BJ (cell line): ENCODE measurements around the gene LAPTM4A. TPM values are rescaled to one million over a fixed set of nuclear protein-coding genes. Genes with fewer than 3 reads are reported as not detected.

Experiments
- CTCF ChIA-PET: fragments of 350-600 bp; formaldehyde crosslinking; extraction: SDS; loops from one replicate; lab custom pipeline; 2021; ENCODE audit warnings: antibody characterized with exemption, inconsistent platforms; lab: Yijun Ruan, JAX
- POLR2A ChIA-PET: fragments of 300-600 bp; sonication (Branson Sonifier 250); formaldehyde crosslinking; extraction: SDS; loops from one replicate; lab custom pipeline; 2021; ENCODE audit warnings: antibody characterized with exemption; lab: Charles Lee
- DNase-seq: peaks from one replicate; pipeline ENCODE4 v3.0.0-alpha.2; 2011; ENCODE audit warnings: low read depth
- H3K27me3 ChIP-seq: 2 replicates; pipeline ENCODE4 v1.6.0; 2011; ENCODE audit warnings: low read length; ENCODE audit not compliant: control insufficient read depth, insufficient read depth
- H3K36me3 ChIP-seq: 2 replicates; pipeline ENCODE4 v1.5.1; 2011; ENCODE audit warnings: low read length; ENCODE audit not compliant: control insufficient read depth, insufficient read depth
- H3K4me3 ChIP-seq: 2 replicates; pipeline ENCODE4 v1.5.1; 2011; ENCODE audit warnings: low read depth, mild to moderate bottlenecking, control low read depth, low read length
- polyA plus RNA-seq: library from polyadenylated mRNA; depleted of rRNA; stranded (reverse); fragments of >200 nt; gene quantifications from 2 replicates; pipeline ENCODE4 v1.2.3, GENCODE V29; 2011
- TF ChIP-seq, protein P1 (sequence below): IDR thresholded peaks from 2 replicates; pipeline ENCODE4 v1.5.1; 2011; ENCODE audit warnings: low read depth, mild to moderate bottlenecking, control low read depth, inconsistent platforms, low read length, moderate library complexity; ENCODE audit not compliant: insufficient read depth

Gene LAPTM4A
- polyA plus RNA-seq, 1 experiment = 379 TPM

- H3K4me3 ChIP-seq = no peak overlapping the region
- POLR2A ChIA-PET = interaction anchor here (0.7 kb wide), 1 partner anchor 10 kb away, joined by 3 read pairs; no protein-coding TSS in a partner anchor
- DNase-seq = no peak
- H3K27me3 ChIP-seq = no peaks in the 10 kb centered on the region
- CTCF ChIA-PET = interaction anchor here (0.7 to 2.2 kb wide), 5 partner anchors 9 to 46 kb away, joined by 3 to 8 read pairs (median 4); no protein-coding TSS in a partner anchor
- no peaks in the 10 kb centered on the region for H3K36me3 ChIP-seq
- TF ChIP-seq, protein P1, sequence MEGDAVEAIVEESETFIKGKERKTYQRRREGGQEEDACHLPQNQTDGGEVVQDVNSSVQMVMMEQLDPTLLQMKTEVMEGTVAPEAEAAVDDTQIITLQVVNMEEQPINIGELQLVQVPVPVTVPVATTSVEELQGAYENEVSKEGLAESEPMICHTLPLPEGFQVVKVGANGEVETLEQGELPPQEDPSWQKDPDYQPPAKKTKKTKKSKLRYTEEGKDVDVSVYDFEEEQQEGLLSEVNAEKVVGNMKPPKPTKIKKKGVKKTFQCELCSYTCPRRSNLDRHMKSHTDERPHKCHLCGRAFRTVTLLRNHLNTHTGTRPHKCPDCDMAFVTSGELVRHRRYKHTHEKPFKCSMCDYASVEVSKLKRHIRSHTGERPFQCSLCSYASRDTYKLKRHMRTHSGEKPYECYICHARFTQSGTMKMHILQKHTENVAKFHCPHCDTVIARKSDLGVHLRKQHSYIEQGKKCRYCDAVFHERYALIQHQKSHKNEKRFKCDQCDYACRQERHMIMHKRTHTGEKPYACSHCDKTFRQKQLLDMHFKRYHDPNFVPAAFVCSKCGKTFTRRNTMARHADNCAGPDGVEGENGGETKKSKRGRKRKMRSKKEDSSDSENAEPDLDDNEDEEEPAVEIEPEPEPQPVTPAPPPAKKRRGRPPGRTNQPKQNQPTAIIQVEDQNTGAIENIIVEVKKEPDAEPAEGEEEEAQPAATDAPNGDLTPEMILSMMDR = no peak
These were observed 10.0 kb upstream of the LAPTM4A start for GRCh38 chr2:20061476-20061875.

DNA sequence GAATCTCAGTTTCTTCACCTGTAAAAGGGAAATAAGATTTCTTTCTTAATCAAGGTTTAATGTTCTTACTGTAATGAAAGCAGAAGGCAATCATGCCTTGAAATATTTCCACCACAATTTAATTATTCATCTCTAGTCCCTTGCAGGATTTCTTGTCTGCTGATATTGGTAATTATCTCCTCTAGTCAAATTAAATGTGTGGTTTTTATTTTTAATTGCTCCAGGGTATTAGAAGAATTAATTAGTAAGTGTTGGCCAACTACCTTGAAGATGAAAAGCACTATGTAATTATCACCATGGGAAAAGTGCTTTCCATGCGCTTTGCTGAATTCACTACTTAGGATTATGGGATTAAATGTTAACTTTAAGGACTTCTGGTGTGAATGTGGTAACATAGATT, 8.7 kb upstream of the LAPTM4A start:
- Histone ChIP-seq H3K36me3 (no peaks in the 10 kb centered on the region), H3K27me3 (no peaks in the 10 kb centered on the region), H3K4me3 (no peak overlapping the region)
- ChIA-PET POLR2A (no interaction called here), CTCF (interaction anchor here (1.9 kb wide), 1 partner anchor 7 kb away, joined by 4 read pairs; no protein-coding TSS in a partner anchor)
- TF ChIP-seq, protein P1 = no peak
- DNase-seq = no peak

DNA sequence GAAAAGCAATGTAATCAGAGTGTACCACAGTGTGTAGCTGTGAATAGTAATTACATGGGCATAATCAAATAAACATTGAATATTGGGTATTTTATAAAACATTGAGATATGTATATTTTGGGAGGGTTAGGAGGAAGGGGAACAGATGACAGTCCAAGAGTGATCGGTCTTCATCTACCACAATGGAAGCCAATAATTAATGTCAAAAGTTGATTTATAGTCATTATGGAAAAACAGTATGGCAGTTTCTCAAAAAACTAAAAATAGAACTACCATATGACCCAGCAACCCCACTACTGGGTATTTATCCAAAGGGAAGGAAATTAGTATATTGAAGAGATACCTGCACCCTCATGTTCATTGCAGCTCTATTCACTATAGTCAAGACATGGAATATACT, 5.8 kb upstream of the LAPTM4A start:
- CTCF ChIA-PET = interaction anchor here (1.0 kb wide), 1 partner anchor 8 kb away, joined by 3 read pairs; no protein-coding TSS in a partner anchor
- no peaks in the 10 kb centered on the region for H3K27me3 ChIP-seq
- no peak for DNase-seq
- POLR2A ChIA-PET = no interaction called here
- no peaks in the 10 kb centered on the region for H3K36me3 ChIP-seq
- H3K4me3 ChIP-seq = no peak overlapping the region
- TF ChIP-seq, protein P1 = no peak

- Histone ChIP-seq H3K4me3 (no peak overlapping the region), H3K36me3 (no peaks in the 10 kb centered on the region), H3K27me3 (no peaks in the 10 kb centered on the region)
- no peak for DNase-seq
- CTCF ChIA-PET = interaction anchor here (0.8 kb wide), 1 partner anchor 39 kb away, joined by 3 read pairs; no protein-coding TSS in a partner anchor
- TF ChIP-seq, protein P1 = no peak
- POLR2A ChIA-PET = no interaction called here
These were observed 3.5 kb upstream of the LAPTM4A start for GRCh38 chr2:20054931-20055330.

GRCh38 chr2:20054119-20054518, 2.7 kb upstream of the LAPTM4A start:
- H3K36me3 ChIP-seq = no peaks in the 10 kb centered on the region
- no peaks in the 10 kb centered on the region for H3K27me3 ChIP-seq
- no peak for DNase-seq
- ChIA-PET POLR2A (no interaction called here), CTCF (interaction anchor here (0.7 to 1.9 kb wide), 3 partner anchors 35 to 43 kb away, joined by 3 to 6 read pairs (median 6); no protein-coding TSS in a partner anchor)
- no peak overlapping the region for H3K4me3 ChIP-seq
- TF ChIP-seq, protein P1 = no peak
